Astrocyte (in vitro differentiated cells and primary cell): ENCODE data around the gene PDGFD.

Experiments
- EZH2 ChIP-seq: IDR thresholded peaks from 2 replicates; pipeline ENCODE4 v1.6.1; 2012; ENCODE audit warnings: mild to moderate bottlenecking, low read length, inconsistent platforms; ENCODE audit not compliant: insufficient read depth
- TF ChIP-seq, protein P1 (sequence below): IDR thresholded peaks from 2 replicates; pipeline ENCODE4 v1.5.1; 2011; ENCODE audit warnings: low read depth, mild to moderate bottlenecking, inconsistent platforms, low read length, moderate library complexity; ENCODE audit not compliant: insufficient read depth

DNA sequence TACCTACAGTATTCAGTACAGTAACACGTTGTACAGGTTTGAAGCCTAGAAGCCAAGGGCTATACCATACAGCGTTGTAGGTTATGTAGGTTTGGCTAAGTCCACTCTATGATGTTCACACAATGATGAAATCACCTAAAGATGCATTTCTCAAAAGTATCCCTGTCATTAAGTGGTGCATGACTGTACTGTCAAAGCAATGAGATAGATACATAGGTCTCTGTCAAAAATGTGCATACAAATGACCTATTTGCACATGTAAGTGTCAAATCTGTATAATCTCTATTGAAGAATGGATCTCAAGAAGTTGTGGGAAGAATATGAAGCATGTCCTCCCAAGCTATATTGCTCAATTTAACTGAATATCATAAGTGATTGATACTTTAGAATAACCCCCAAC lies 139.4 kb downstream of the PDGFD start:
- TF ChIP-seq, protein P1, sequence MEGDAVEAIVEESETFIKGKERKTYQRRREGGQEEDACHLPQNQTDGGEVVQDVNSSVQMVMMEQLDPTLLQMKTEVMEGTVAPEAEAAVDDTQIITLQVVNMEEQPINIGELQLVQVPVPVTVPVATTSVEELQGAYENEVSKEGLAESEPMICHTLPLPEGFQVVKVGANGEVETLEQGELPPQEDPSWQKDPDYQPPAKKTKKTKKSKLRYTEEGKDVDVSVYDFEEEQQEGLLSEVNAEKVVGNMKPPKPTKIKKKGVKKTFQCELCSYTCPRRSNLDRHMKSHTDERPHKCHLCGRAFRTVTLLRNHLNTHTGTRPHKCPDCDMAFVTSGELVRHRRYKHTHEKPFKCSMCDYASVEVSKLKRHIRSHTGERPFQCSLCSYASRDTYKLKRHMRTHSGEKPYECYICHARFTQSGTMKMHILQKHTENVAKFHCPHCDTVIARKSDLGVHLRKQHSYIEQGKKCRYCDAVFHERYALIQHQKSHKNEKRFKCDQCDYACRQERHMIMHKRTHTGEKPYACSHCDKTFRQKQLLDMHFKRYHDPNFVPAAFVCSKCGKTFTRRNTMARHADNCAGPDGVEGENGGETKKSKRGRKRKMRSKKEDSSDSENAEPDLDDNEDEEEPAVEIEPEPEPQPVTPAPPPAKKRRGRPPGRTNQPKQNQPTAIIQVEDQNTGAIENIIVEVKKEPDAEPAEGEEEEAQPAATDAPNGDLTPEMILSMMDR, result no peak
- no peak for TF ChIP-seq EZH2
